Activated CD4-positive, alpha-beta T cell treated with anti-CD3 and anti-CD28 coated beads for 48 hours (primary cell): ENCODE results near the gene RNF180.
"Not testable (repeated sequence)": the region's sequence is repeated elsewhere in the genome, so short reads cannot be mapped to it uniquely, and the experiment has no call there.

Experiments used
- DNase-seq: peaks from one replicate; pipeline ENCODE4 v3.0.0-alpha.2; 2020

The RNF180 gene

DNA sequence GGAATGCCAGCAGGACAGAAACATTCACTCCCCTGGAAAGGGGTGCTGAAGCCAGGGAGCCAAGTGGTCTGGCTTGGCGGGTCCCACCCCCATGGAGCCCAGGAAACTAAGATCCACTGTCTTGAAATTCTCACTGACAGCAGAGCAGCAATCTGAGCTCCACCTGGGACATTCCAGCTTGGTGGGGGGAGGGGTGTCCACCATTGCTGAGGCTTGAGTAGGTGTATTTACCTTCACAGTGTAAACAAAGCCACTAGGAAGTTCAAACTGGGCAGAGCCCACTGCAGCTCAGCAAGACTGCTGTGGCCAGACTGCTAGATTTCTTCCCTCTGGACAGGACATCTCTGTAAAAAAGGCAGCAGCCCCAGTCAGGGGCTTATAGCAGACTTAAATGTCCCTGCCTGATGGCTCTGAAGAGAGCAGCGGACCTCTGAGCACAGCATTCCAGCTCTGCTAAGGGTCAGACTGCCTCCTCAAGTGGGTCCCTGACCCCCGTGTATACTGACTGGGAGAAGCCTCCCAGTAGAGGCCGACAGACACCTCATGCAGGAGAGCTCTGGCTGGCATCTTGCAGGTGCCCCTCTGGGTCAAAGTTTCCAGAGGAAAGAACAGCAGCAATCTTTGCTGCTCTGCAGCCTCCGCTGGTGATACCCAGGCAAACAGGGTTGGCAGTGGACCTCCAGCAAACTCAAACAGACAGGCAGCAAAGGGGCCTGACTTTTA is 241.6 kb downstream of the RNF180 start:
- not testable (repeated sequence) for DNase-seq

GRCh38 chr5:64417390-64417789 is 251.7 kb downstream of the RNF180 start:
- DNase-seq: no peak

GRCh38 chr5:64418013-64418412 is 252.4 kb downstream of the RNF180 start:
- DNase-seq: no peak
